Activated CD8-positive, alpha-beta T cell treated with anti-CD3 and anti-CD28 coated beads, Interleukin-2, amount 10 ng/mL, durations not matched to agents 7 days and 5 days (primary cell): ENCODE measurements around the gene SGCD. TPM values are rescaled to one million over a fixed set of nuclear protein-coding genes. Genes with fewer than 3 reads are reported as not detected.
A peak's percentile ranks its signal among the peaks of the same experiment; 100 is the strongest.

ENCODE experiments used
- ATAC-seq: fragments of 150-1000 bp; cut with Tn5 transposase; one replicate; pipeline ENCODE4 v1.10.0; 2021; ENCODE audit warnings: moderate library complexity
- CTCF ChIA-PET: fragments of 350-600 bp; sonication (Branson Sonifier 250); formaldehyde crosslinking; loops from one replicate; lab custom pipeline; 2021; ENCODE audit warnings: antibody characterized with exemption; lab: Charles Lee
- POLR2A ChIA-PET: fragments of 350-600 bp; sonication (Branson Sonifier 250); formaldehyde crosslinking; loops from one replicate; lab custom pipeline; 2021; ENCODE audit warnings: antibody characterized with exemption; lab: Charles Lee
- DNase-seq: peaks from one replicate; pipeline ENCODE4 v3.0.0-alpha.2; 2020
- H3K27ac Mint-ChIP-seq: one replicate; pipeline ENCODE4 v1.8.0; 2021; ENCODE audit warnings: mild to moderate bottlenecking, mixed read lengths
- H3K27me3 Mint-ChIP-seq: one replicate; pipeline ENCODE4 v1.8.0; 2021; ENCODE audit warnings: low read depth, mixed read lengths
- H3K36me3 Mint-ChIP-seq: one replicate; pipeline ENCODE4 v1.8.0; 2021; ENCODE audit warnings: low read depth, mixed read lengths
- H3K4me1 Mint-ChIP-seq: one replicate; pipeline ENCODE4 v1.8.0; 2021; ENCODE audit warnings: low read depth, mixed read lengths
- H3K4me3 Mint-ChIP-seq: one replicate; pipeline ENCODE4 v1.8.0; 2021; ENCODE audit warnings: mild to moderate bottlenecking, mixed read lengths
- H3K9me3 Mint-ChIP-seq: one replicate; pipeline ENCODE4 v1.8.0; 2022; ENCODE audit warnings: mixed read lengths; ENCODE audit not compliant: insufficient read depth
- total RNA-seq, 2 experiments: library from RNA; stranded (reverse); gene quantifications; one replicate each; pipeline ENCODE4 v1.2.3, GENCODE V29; 2021

SGCD gene
- total RNA-seq, 2 experiments from 2014 or later = not detected

- ChIA-PET CTCF (no interaction called here), POLR2A (no interaction called here)
- no peaks in the 10 kb centered on the region for H3K9me3 Mint-ChIP-seq
- H3K4me1 Mint-ChIP-seq = peaks cover 11% of the 10 kb centered on the region
- H3K27ac Mint-ChIP-seq = no peak overlapping the region
- ATAC-seq = no peak
- peaks cover 4% of the 10 kb centered on the region for H3K36me3 Mint-ChIP-seq
- no peak overlapping the region for H3K4me3 Mint-ChIP-seq
- DNase-seq = no peak
- H3K27me3 Mint-ChIP-seq = peaks cover 21% of the 10 kb centered on the region
Measured at GRCh38 chr5:156783092-156783491, 456.1 kb downstream of the SGCD start.

GRCh38 chr5:156794687-156795086, 467.7 kb downstream of the SGCD start:
- ATAC-seq = no peak
- POLR2A ChIA-PET = no interaction called here
- peaks cover 9% of the 10 kb centered on the region for H3K27me3 Mint-ChIP-seq

GRCh38 chr5:156798201-156798600, 471.2 kb downstream of the SGCD start:
- DNase-seq = no peak
- Mint-ChIP-seq H3K27ac (no peak overlapping the region), H3K36me3 (no peaks in the 10 kb centered on the region), H3K9me3 (no peaks in the 10 kb centered on the region), H3K4me3 (no peak overlapping the region), H3K27me3 (peaks cover 12% of the 10 kb centered on the region), H3K4me1 (peaks cover 16% of the 10 kb centered on the region)
- ChIA-PET CTCF (no interaction called here), POLR2A (no interaction called here)
- no peak for ATAC-seq

More at GRCh38 chr5:156794687-156795086, 467.7 kb downstream of the SGCD start:
- Mint-ChIP-seq H3K36me3 (no peaks in the 10 kb centered on the region), H3K27ac (no peak overlapping the region), H3K4me1 (peaks cover 16% of the 10 kb centered on the region), H3K9me3 (no peaks in the 10 kb centered on the region), H3K4me3 (no peak overlapping the region)
- no peak for DNase-seq
- CTCF ChIA-PET = interaction anchor here (1.2 kb wide), 1 partner anchor 21 kb away, joined by 3 read pairs; no protein-coding TSS in a partner anchor

- Mint-ChIP-seq H3K27me3 (peaks cover 14% of the 10 kb centered on the region), H3K36me3 (no peaks in the 10 kb centered on the region), H3K4me1 (peaks cover 14% of the 10 kb centered on the region), H3K9me3 (no peaks in the 10 kb centered on the region), H3K4me3 (no peak overlapping the region), H3K27ac (no peak overlapping the region)
- DNase-seq = no peak
- no peak for ATAC-seq
- CTCF ChIA-PET = interaction anchor here (1.2 kb wide), 1 partner anchor 17 kb away, joined by 6 read pairs; no protein-coding TSS in a partner anchor
- POLR2A ChIA-PET = no interaction called here
Measured at GRCh38 chr5:156799171-156799570, 472.2 kb downstream of the SGCD start.

GRCh38 chr5:156800929-156801328, 474.0 kb downstream of the SGCD start:
- DNase-seq (no peak), ATAC-seq (no peak)
- H3K27ac Mint-ChIP-seq = no peak overlapping the region
- no peak overlapping the region for H3K4me3 Mint-ChIP-seq
- ChIA-PET POLR2A (no interaction called here), CTCF (no interaction called here)
- H3K4me1 Mint-ChIP-seq = peaks cover 10% of the 10 kb centered on the region
- H3K9me3 Mint-ChIP-seq = no peaks in the 10 kb centered on the region
- H3K27me3 Mint-ChIP-seq = peaks cover 10% of the 10 kb centered on the region
- H3K36me3 Mint-ChIP-seq = no peaks in the 10 kb centered on the region

GRCh38 chr5:156802501-156802900, 475.5 kb downstream of the SGCD start:
- Mint-ChIP-seq H3K4me1 (peaks cover 10% of the 10 kb centered on the region), H3K9me3 (no peaks in the 10 kb centered on the region), H3K27ac (no peak overlapping the region), H3K27me3 (peaks cover 7% of the 10 kb centered on the region), H3K4me3 (no peak overlapping the region), H3K36me3 (no peaks in the 10 kb centered on the region)
- ChIA-PET POLR2A (no interaction called here), CTCF (no interaction called here)
- no peak for ATAC-seq
- DNase-seq = no peak

- no peak for ATAC-seq
- POLR2A ChIA-PET = no interaction called here
Measured at GRCh38 chr5:156803404-156803803, 476.4 kb downstream of the SGCD start.

GRCh38 chr5:156812959-156813358, 486.0 kb downstream of the SGCD start:
- ChIA-PET POLR2A (no interaction called here), CTCF (no interaction called here)
- Mint-ChIP-seq H3K4me3 (no peak overlapping the region), H3K27ac (no peak overlapping the region), H3K27me3 (no peaks in the 10 kb centered on the region), H3K4me1 (peaks cover 2% of the 10 kb centered on the region), H3K9me3 (no peaks in the 10 kb centered on the region), H3K36me3 (no peaks in the 10 kb centered on the region)
- no peak for DNase-seq
- no peak for ATAC-seq

More at GRCh38 chr5:156803404-156803803, 476.4 kb downstream of the SGCD start:
- CTCF ChIA-PET = interaction anchor here (0.8 kb wide), 1 partner anchor 12 kb away, joined by 3 read pairs; no protein-coding TSS in a partner anchor
- H3K27ac Mint-ChIP-seq = no peak overlapping the region
- H3K27me3 Mint-ChIP-seq = peaks cover 7% of the 10 kb centered on the region
- H3K4me3 Mint-ChIP-seq = no peak overlapping the region
- peaks cover 10% of the 10 kb centered on the region for H3K4me1 Mint-ChIP-seq
- H3K36me3 Mint-ChIP-seq = no peaks in the 10 kb centered on the region
- H3K9me3 Mint-ChIP-seq = no peaks in the 10 kb centered on the region
- no peak for DNase-seq

- ATAC-seq (peak; percentile 39), DNase-seq (peak; percentile 55)
- Mint-ChIP-seq H3K36me3 (no peaks in the 10 kb centered on the region), H3K4me1 (peaks cover 2% of the 10 kb centered on the region), H3K27ac (no peak overlapping the region), H3K9me3 (no peaks in the 10 kb centered on the region), H3K4me3 (no peak overlapping the region), H3K27me3 (no peaks in the 10 kb centered on the region)
- ChIA-PET CTCF (interaction anchor here (0.6 to 2.5 kb wide), 10 partner anchors 10 to 319 kb away, joined by 3 to 9 read pairs (median 4); no protein-coding TSS in a partner anchor), POLR2A (no interaction called here)
Measured at GRCh38 chr5:156815988-156816599, 489.1 kb downstream of the SGCD start.
